ENCODE measurements around the gene EBF3. TPM values are rescaled to one million over a fixed set of nuclear protein-coding genes. Genes with fewer than 3 reads are reported as not detected.
"Not testable (repeated sequence)": the region's sequence is repeated elsewhere in the genome, so short reads cannot be mapped to it uniquely, and the experiment has no call there.

EBF3 gene
- total and polyA plus RNA-seq, 9 of the 15 experiments (the other 6 are each of a cell fraction or from before 2014, with no cell fraction given), result not detected

- H3K9me3 ChIP-seq (replicated peaks; ENCODE audit: control insufficient read depth, insufficient read depth, low read depth, low read length); H3K9ac ChIP-seq (ENCODE audit: insufficient read depth in 1 of 2, low read depth in 2 of 2, low read length in 2 of 2); H4K20me1 ChIP-seq (replicated peaks; ENCODE audit: control insufficient read depth, insufficient read depth, low read length); H2AFZ ChIP-seq (ENCODE audit: low read depth, low read length); H3K4me3 ChIP-seq; POLR2A ChIA-PET; H3K4me1 ChIP-seq (replicated peaks in 1 of 2; ENCODE audit: control insufficient read depth in 2 of 2, insufficient read depth in 2 of 2, low read length in 2 of 2); DNase-seq (ENCODE audit: extremely low read depth in 1 of 4, low spot score in 3 of 4); FAIRE-seq; intact Hi-C loops (cut with micrococcal nuclease); ATAC-seq; CTCF ChIA-PET (ENCODE audit: low intra/inter-chr PET ratio); H3K9me1 ChIP-seq (ENCODE audit: control insufficient read depth, insufficient read depth, low read length); H3K36me3 ChIP-seq (ENCODE audit: control insufficient read depth, insufficient read depth, low read length); H3K79me2 ChIP-seq (ENCODE audit: control insufficient read depth, insufficient read depth, low read length); in situ Hi-C loops (cut with MboI); BruUV-seq (replicated peaks); H3K4me2 ChIP-seq (ENCODE audit: insufficient read depth, low read length); H3K27ac ChIP-seq (ENCODE audit: extremely low read depth, low read depth, low read length): not testable (repeated sequence)
- H3K27me3 ChIP-seq (ENCODE audit: control insufficient read depth in 2 of 2, insufficient read depth in 2 of 2, low read length in 2 of 2), result peaks cover 0 to 38% of the 10 kb centered on the region in 2 experiments; a peak in 3 of 5 replicates
- 0% methylated on average over 8 of the region's 18 CpGs for WGBS (ENCODE audit: insufficient coverage, low coverage, missing lambda C conversion rate)
Measured at GRCh38 chr10:129920187-129920586, 43.9 kb downstream of the EBF3 start.

- H2AFZ ChIP-seq (ENCODE audit: low read depth, low read length), result no peak overlapping the region
- no peak overlapping the region for H3K27ac ChIP-seq (ENCODE audit: extremely low read depth, low read depth, low read length)
- H3K36me3 ChIP-seq (ENCODE audit: control insufficient read depth, insufficient read depth, low read length), result no peaks in the 10 kb centered on the region
- in situ Hi-C loops (cut with MboI) (no loop called here), intact Hi-C loops (cut with micrococcal nuclease) (no loop called here)
- TF ChIP-seq ZNF24 (IDR thresholded peaks at IDR 0.05), result no peak
- TF ChIP-seq BRF2 (IDR thresholded peaks at IDR 0.05; ENCODE audit: borderline replicate concordance, insufficient read depth, insufficient read length), result no peak
- no peak for TF ChIP-seq KLF1 (tag; IDR thresholded peaks at IDR 0.05)
- no peak for TF ChIP-seq CBX2 (IDR thresholded peaks at IDR 0.05; ENCODE audit: insufficient read depth, low read length, poor library complexity, severe bottlenecking)
- no peaks in the 10 kb centered on the region for H3K79me2 ChIP-seq (ENCODE audit: control insufficient read depth, insufficient read depth, low read length)
- FAIRE-seq, result no peak
- no peak overlapping the region for H3K4me2 ChIP-seq (ENCODE audit: insufficient read depth, low read length)
- POLR2A ChIA-PET, result no interaction called here
- no peaks in the 10 kb centered on the region for H3K4me1 ChIP-seq (replicated peaks in 1 of 2; ENCODE audit: control insufficient read depth in 2 of 2, insufficient read depth in 2 of 2, low read length in 2 of 2)
- DNase-seq (ENCODE audit: extremely low read depth in 1 of 4, low spot score in 3 of 4), result no peak
- H3K9me1 ChIP-seq (ENCODE audit: control insufficient read depth, insufficient read depth, low read length), result no peaks in the 10 kb centered on the region
- no peak overlapping the region for H3K9ac ChIP-seq (ENCODE audit: insufficient read depth in 1 of 2, low read depth in 2 of 2, low read length in 2 of 2)
- WGBS (ENCODE audit: insufficient coverage, low coverage, missing lambda C conversion rate), result 0% methylated on average over 4 of the region's 4 CpGs
- peaks cover 0 to 38% of the 10 kb centered on the region in 2 experiments; a peak in 3 of 5 replicates for H3K27me3 ChIP-seq (ENCODE audit: control insufficient read depth in 2 of 2, insufficient read depth in 2 of 2, low read length in 2 of 2)
- ATAC-seq, result no peak
- no TSS peak for BruUV-seq (replicated peaks)
- no peak overlapping the region for H3K4me3 ChIP-seq
- CTCF ChIA-PET (ENCODE audit: low intra/inter-chr PET ratio), result no interaction called here
- no peaks in the 10 kb centered on the region for H3K9me3 ChIP-seq (replicated peaks; ENCODE audit: control insufficient read depth, insufficient read depth, low read depth, low read length)
- H4K20me1 ChIP-seq (replicated peaks; ENCODE audit: control insufficient read depth, insufficient read depth, low read length), result no peaks in the 10 kb centered on the region
Measured at GRCh38 chr10:129919358-129919757, 44.7 kb downstream of the EBF3 start.
